ENCODE results near the gene PCYOX1L.

Gene PCYOX1L

DNA sequence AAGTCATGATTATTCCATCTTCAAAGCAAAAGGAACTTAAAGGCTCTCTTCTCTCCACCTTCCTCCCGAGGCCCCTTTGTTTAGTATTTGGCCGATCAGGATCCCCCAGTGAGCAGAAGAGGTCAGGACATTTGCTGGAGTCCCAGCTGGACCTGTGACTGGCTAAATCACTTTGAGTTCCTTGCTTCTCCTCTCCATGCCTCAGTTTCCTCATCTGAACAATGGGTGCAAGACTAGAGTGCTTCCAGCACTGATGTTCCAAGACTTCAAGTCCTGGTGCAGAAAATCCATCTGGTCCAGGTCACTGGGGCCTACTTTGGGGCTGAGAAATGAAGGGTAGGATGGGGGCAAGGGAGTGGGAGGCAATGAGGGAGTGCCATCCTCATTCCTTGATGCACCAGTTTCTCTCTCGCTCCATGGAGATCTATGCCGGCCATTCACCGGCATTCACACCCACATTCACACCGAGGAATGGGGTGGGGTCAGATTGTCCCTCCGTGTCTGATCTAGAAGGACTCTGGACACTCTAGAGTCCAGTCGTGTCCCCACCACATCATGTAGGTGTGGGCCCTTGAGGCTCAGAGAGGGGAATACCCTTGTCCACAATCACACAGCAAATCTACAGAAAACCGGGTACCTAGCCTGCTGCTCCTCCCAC lies 60.0 kb downstream of the PCYOX1L start:
- no peak overlapping the region for H2AFZ ChIP-seq (ENCODE audit: low read length)

DNA sequence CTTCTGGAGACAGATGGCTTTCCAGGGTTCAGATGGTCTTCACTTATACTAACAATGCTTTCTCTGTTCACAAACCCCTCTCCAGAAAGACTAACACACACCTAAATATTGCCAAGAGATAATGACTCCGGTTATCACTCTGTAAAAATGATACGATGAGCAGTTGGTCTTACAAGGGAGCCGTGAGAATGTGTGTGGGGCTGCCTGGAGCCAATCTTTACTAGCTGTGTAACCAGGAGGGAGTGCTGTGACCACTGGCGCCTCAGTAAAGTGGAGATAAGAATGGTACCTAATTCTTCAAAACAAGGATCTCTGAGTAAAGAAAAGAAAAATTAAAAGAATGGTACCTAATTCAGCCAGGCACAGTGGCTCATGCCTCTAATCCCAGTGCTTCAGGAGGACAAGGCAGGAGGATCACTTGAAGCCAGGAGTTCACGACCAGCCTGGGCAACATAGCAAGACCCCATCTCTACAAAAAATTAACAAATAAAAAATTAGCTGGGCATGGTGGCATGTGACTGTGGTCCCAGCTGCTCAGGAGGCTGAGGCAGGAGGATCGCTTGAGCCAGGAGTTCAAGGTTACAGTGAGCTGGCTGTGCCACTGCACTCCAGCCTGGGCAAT lies 61.2 kb downstream of the PCYOX1L start:
- Histone ChIP-seq H3K79me2 (ENCODE audit: insufficient read depth, low read length) (no peaks in the 10 kb centered on the region), H3K4me3 (ENCODE audit: low read length, poor library complexity, severe bottlenecking) (no peak overlapping the region), H3K9me3 (ENCODE audit: insufficient read depth, low read depth, low read length) (no peaks in the 10 kb centered on the region), H3K27me3 (ENCODE audit: insufficient read depth, low read length, poor library complexity, severe bottlenecking) (no peaks in the 10 kb centered on the region), H2AFZ (ENCODE audit: low read length) (no peak overlapping the region), H3K4me2 (ENCODE audit: low read depth, low read length, poor library complexity, severe bottlenecking) (no peak overlapping the region), H3K4me1 (ENCODE audit: insufficient read depth, low read length, poor library complexity, severe bottlenecking) (peaks cover 6% of the 10 kb centered on the region), H3F3A (ENCODE audit: low read depth) (no peaks in the 10 kb centered on the region), H3K36me3 (ENCODE audit: insufficient read depth, low read length) (no peaks in the 10 kb centered on the region), H4K20me1 (ENCODE audit: insufficient read depth, low read length, poor library complexity, severe bottlenecking) (no peaks in the 10 kb centered on the region), H3K9ac (ENCODE audit: low read depth, low read length, poor library complexity, severe bottlenecking) (no peak overlapping the region), H3K9me2 (replicated peaks; ENCODE audit: low read depth, low read length) (no peaks in the 10 kb centered on the region)
- TF ChIP-seq EZH2phosphoT487 (IDR thresholded peaks at IDR 0.05; ENCODE audit: borderline replicate concordance), result no peak
- TF ChIP-seq, protein P1, sequence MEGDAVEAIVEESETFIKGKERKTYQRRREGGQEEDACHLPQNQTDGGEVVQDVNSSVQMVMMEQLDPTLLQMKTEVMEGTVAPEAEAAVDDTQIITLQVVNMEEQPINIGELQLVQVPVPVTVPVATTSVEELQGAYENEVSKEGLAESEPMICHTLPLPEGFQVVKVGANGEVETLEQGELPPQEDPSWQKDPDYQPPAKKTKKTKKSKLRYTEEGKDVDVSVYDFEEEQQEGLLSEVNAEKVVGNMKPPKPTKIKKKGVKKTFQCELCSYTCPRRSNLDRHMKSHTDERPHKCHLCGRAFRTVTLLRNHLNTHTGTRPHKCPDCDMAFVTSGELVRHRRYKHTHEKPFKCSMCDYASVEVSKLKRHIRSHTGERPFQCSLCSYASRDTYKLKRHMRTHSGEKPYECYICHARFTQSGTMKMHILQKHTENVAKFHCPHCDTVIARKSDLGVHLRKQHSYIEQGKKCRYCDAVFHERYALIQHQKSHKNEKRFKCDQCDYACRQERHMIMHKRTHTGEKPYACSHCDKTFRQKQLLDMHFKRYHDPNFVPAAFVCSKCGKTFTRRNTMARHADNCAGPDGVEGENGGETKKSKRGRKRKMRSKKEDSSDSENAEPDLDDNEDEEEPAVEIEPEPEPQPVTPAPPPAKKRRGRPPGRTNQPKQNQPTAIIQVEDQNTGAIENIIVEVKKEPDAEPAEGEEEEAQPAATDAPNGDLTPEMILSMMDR (conservative IDR thresholded peaks at IDR 0.05; ENCODE audit: low read length), result no peak

More for the DNA sequence above, 60.0 kb downstream of the PCYOX1L start:
- no peaks in the 10 kb centered on the region for H3K79me2 ChIP-seq (ENCODE audit: insufficient read depth, low read length)
- H3K9ac ChIP-seq (ENCODE audit: low read depth, low read length, poor library complexity, severe bottlenecking), result no peak overlapping the region
- no peaks in the 10 kb centered on the region for H3K27me3 ChIP-seq (ENCODE audit: insufficient read depth, low read length, poor library complexity, severe bottlenecking)
- no peaks in the 10 kb centered on the region for H3K36me3 ChIP-seq (ENCODE audit: insufficient read depth, low read length)
- H4K20me1 ChIP-seq (ENCODE audit: insufficient read depth, low read length, poor library complexity, severe bottlenecking), result no peaks in the 10 kb centered on the region
- TF ChIP-seq EZH2phosphoT487 (IDR thresholded peaks at IDR 0.05; ENCODE audit: borderline replicate concordance), result no peak
- TF ChIP-seq, protein P1 (conservative IDR thresholded peaks at IDR 0.05; ENCODE audit: low read length), result no peak
- no peak overlapping the region for H3K4me2 ChIP-seq (ENCODE audit: low read depth, low read length, poor library complexity, severe bottlenecking)
- no peaks in the 10 kb centered on the region for H3K9me2 ChIP-seq (replicated peaks; ENCODE audit: low read depth, low read length)
- no peaks in the 10 kb centered on the region for H3F3A ChIP-seq (ENCODE audit: low read depth)
- no peak overlapping the region for H3K4me3 ChIP-seq (ENCODE audit: low read length, poor library complexity, severe bottlenecking)
- H3K9me3 ChIP-seq (ENCODE audit: insufficient read depth, low read depth, low read length), result no peaks in the 10 kb centered on the region
- peaks cover 6% of the 10 kb centered on the region for H3K4me1 ChIP-seq (ENCODE audit: insufficient read depth, low read length, poor library complexity, severe bottlenecking)

Data from Loucy (cell line).